Smooth muscle cell of the brain vasculature (primary cell): ENCODE data around the gene HOXB4.

Source experiments
- DNase-seq: peaks from one replicate; pipeline ENCODE4 v3.0.0-alpha.2; 2012; ENCODE audit warnings: low read depth, low spot score

The HOXB4 gene

DNA sequence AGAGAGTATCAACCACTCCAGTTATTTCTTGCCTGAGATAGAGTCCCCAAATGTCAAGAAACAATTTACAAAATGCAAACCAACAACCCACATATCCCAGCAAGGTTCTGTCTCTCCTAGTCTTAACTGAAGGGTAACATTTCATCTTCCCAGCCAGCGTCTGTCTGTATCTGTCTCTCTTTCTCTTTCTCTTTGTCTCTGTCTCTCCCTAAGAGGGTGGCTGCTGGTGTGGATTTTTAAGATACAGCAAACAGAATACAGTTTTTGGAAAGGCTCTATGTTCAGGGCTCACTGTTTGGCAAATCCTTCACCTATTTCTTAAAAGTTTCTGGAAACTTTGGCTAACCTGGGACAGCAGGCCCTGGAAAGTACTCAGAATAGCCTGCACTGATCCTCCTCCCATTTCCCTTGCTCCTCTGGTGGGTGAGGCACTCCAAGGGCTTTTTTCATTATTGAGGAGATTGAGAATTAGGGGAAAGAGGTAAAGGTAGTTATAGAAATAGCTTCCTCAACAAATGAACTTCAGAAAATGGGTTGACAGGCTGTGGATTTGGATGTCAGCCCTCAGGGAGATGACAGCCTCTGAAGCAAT is 6.2 kb downstream of the HOXB4 start:
- DNase-seq: no peak

DNA sequence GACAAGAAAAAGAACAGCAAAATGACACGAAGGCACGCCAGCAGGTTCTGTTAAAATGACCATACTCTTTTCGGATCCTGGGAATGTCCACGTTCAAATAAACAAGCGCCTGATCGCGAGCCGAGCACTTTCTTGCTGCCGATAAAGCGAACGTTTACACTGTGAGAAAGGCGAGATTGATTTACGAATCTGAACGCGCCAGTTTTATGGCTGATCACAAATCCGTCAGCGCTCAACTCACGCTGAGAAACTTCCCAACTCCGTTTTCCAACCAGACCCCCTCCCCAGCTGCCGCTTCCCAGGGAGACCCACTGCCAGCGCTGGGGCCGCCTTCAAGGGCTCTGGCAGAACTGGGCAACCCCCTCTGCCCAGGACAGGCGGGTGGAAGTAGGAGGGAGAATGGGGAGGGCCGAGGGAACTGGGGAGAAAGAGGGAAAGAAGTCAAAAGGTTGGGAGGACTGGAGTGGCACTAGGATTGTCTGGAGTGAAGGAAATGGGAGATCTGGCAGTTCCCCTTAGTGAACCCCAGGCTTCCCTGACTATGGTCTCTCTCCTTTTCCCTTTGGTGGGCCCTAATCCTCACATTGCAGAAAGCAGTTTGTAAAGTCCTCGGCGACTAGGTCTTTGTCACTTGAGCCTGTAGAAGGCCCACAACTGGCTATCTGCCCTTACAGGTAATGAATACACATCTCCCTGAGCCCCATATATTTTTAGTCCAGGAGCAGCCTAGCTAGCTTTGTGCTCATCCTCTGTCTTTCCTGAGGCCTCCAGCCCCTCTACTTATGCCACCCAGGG is 6.9 kb downstream of the HOXB4 start:
- no peak for DNase-seq

DNA sequence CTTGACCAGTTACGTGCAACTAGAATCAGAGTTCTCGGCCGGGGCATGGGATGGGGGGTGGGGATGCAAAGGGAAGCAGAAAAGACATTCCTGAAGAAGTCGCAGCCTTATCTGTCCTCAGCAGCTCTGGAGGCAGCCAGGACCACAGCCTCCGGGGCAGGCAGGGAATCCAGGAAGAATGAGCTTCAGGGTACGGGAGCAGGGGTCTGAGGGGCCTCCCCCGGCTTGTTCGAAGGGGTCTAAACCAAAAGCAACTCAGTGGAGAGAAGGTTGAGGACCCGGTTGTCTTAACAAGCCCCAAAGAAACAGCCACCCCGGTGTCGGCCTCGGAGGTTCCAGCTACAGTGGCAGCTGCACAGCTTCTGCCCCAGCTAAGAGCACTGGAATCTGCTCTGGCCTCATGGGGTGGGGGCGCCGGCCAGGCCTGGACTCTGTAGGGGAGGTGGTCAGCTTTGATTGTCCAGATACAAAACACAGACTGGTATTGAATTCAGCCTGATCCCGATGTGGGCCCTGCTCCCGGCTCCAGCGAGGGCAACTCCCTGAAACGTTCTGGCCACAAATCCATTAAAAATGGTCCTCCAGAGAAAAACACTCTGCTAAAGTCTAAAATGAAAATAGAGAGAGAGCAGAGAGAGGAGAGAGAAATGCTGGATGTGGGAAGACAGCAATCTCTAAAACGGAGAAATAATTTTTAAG is 7.7 kb downstream of the HOXB4 start:
- DNase-seq: no peak

DNA sequence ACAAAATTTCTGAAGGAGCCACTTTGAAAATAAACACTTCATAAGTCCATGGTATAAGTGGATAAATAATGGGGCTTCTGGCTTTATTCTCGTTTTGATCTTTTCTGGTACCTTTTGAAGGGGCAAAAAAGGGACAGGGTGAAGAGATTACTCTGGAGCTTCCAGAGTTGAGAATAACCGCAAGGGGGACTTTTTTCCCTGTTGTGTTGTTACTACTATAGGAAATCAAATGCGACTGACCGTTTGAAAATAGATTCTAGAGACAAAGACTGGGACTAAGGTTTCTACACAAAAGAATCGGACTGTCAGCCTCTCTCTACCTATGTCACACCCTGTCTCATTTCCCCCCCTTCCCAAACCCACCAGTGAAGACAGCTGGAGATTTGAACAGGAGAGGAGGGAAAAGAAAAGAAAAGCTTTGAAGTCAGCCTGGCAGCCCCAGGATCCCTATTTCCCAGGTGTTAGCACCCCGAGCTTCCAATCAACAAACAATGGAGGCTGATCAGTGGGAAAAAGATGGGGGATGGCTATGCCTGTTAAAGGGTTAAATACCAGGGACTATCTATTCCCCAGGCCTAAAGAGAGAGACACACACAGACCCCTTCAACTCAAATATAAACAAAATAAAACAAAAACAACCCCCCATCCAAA is 8.4 kb downstream of the HOXB4 start:
- no peak for DNase-seq

- no peak for DNase-seq
Measured at GRCh38 chr17:48569240-48569582, 8.9 kb downstream of the HOXB4 start.

DNA sequence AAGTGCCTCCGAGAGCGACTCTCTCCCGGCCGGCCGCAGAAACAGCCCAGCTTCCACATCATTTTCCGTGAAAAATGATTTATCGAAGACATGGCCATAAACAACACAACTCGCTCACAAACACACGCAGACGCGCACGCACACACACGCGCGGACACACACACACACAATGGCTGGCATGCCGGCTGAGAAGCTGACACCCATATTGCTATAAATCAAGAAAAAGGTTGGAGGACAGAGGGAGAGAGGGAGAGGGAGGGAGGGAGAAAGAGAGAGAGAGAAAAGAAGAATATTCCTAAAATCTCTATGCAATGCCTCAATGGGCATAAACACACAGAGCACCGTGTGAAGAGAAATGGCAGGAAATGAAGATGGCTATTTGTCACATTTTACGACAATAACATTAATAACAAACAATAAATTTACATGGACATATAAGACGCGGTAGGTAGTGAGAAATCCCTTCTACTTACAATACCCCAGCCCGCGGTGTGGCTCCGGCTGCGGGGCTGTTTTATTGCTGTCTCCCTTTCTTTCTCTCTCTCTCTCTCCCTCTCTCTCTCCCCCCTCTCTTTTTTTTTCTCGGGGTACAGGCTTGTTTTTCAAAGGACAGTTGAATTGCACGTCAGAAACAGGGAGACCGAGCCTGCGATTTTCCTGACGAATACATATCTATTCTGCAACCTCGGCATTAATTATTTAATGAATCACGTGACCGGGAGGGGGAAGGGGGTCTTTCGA is 9.5 kb downstream of the HOXB4 start:
- DNase-seq: no peak

DNA sequence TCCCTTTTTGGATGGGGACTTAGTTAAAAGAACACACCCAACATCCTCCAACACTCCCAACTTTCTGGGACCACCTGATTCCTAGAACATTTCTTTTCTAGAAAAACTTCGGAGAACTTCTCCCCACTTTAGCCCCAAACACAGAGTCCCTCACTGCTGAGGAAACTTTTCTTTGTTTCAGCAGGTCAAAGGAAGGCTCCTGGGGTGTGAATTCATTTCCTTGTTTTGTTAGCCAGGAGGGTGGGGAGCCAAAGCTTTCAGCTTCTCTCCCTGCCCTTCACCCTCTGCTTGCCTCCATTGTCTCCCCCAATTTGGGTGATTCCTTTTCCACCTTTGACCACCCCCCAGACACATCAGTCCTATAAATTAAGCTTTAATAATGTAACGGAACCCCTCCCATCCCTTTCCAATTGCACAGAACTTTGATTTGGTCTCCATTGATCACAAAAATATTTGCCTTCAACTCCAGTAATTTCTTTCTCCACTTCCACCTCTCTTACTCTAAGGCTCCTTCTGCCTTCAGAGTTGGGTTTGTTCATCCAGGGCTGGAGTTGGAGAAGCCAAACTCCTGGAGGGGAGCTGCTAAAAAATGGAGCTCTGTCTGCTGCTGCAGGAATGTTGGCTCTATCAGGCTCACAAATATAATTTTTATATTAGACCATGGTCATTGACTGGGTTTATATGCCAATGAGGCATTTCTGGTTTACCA is 10.3 kb downstream of the HOXB4 start:
- no peak for DNase-seq

DNA sequence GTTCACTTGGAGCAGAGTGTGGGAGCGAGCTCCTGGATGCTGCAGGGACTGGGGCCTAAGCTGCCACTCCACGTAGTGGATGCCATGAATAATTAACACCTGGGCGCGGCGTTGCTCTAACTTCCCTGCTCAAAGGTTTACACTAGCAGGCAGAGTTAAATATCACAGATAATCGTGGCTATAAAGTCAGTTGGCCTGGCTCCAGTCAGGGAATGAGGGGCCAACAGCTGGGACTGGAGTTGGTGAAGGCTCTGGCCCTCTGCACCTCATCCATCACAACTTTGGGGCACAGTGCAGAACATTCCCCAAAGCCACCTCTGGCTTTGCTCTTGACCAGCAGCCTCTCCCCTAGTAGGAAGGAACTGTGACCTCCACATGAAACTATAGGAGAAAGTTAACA is 10.9 kb downstream of the HOXB4 start:
- DNase-seq: no peak

- no peak for DNase-seq
Measured at GRCh38 chr17:48566717-48567116, 11.4 kb downstream of the HOXB4 start.

DNA sequence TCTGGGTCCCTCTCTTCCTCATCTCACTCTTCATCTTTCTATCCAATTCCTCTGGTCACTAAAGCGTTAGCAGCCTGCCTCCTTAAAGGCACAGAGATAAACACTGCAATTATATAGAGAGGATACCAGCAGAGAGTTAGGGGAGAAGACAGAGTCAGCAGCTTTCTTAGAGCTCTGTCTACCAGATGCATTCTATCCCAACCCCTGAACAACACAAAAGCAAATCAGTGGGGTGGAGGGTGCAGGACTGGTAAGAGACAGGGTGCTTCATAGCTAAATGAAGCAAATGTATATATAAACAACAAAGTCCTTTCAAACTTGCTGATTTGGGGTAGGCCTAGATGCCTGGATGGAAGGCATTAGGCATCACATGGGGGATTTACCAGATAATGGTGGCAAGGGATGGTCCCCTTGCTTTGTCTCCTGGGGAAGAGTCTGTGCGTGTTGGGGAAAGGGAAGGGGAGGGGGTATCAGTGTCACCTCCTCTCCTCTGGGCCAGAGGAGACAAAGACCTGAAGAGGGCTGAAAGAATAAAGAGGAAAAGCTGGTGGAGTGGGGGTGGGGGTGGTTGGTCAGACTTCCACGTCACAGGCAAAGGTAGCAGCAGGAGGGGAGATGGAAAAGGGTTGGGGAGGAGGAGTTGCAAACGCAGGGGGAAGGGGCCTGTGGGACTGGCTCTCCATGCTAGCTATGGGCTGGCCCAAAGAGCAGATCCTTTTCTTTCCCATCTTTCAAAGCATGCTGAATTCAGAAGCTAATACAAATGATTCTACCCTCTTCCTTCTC is 12.0 kb downstream of the HOXB4 start:
- no peak for DNase-seq

DNA sequence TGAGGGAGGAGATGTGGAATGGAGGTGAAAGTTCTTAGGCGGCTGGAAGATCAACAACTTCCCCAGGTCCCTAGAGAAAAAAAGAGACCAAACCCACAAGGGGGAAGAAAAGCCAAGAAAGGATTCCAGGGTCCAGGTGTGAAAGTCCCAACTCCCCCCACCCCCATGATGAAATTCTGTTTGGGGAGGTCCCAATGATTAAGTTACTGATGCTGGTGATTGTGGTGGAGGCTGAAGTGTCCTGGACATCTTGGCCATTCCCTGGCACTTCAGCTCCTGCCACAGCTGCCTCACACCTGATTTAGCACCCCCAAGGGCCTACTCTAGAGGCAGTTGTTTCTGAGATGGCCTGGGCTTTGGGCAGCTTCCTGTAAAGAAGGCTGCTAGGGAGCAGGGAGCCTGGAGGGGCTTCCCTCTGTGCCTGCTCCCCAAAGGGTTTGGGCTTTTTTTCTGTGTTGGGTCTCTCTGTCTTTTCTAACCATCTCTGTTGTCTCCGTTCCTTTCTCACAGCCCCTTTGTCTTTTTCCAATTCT is 13.1 kb downstream of the HOXB4 start:
- DNase-seq: no peak

GRCh38 chr17:48564188-48565021 is 13.7 kb downstream of the HOXB4 start:
- DNase-seq: no peak

DNA sequence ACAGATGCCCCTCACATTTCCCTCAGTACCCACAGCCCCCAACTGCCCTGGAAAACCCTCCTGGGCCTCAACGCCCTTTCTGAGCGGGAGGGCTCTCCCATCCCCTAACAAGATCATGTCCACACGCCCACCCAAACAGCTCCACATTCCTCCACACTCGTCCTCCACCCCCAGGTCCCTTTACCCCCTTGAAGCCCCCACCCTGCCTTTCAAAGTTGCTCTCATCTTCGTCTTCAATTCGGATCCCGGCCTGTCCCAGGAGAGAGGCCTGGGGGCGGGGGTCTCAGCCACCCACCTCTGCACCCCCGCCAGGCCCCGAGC is 14.3 kb downstream of the HOXB4 start:
- no peak for DNase-seq

- DNase-seq: no peak
Measured at GRCh38 chr17:48563385-48563838, 14.7 kb downstream of the HOXB4 start.

- DNase-seq: no peak
Measured at GRCh38 chr17:48562934-48563333, 15.2 kb downstream of the HOXB4 start.

DNA sequence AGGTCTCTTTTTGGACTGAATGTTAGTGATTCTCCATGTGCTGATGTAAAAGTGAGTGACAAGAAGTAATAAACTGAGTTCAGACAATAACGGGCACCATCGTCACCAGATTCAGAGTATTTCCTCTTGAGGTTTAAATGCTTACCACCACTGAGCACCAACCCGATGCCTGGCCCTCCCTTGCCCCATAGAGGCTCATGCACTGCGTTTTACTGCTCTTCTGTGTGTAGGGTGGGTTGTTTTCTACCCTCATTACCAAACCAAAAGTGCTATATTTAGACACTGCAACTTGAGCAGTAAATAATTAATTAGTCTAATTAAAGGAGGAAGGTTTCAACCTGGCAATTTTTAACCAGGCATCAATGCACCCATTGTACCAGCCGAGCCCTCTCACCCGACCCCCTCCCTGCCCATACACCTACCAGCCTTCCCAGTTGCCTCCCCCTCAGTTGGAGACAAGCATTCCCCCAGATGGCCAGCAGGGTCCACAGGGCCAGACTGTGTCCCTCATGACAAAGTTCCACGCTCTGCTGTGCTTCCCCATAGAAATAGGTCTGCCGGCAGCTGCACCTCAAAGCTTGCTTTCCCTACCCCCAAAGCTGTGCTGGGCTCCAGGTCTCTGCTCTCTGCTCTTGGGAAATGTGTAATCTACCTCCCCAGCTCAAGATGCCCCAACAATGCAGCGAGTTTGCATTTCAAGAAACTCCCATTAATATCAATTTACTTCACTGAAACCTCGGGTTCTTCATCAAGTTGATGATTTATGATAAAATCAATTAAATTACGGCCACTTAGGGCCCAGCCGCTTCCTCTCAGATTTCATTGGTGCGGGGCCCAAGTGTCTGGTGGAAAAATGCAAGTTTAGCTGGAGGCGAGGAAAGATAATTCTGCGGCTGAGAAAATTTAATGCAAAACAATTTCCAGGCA is 16.0 kb downstream of the HOXB4 start:
- no peak for DNase-seq

GRCh38 chr17:48559840-48560817 is 18.0 kb downstream of the HOXB4 start:
- no peak for DNase-seq
